HepG2 (cell line): ENCODE data around the gene DENND1C. TPM values are rescaled to one million over a fixed set of nuclear protein-coding genes. Genes with fewer than 3 reads are reported as not detected.

Source experiments
- ATAC-seq: fragments of 200-7000 bp; cut with Tn5 transposase; 3 replicates; pipeline ENCODE4 v1.9.1; 2020; ENCODE audit warnings: mild to moderate bottlenecking, moderate library complexity
- BruUV-seq: library from RNA; stranded (reverse); fragments of 400-500 nt; replicated peaks from 2 replicates; lab custom pipeline; 2021; lab: Mats Ljungman, UMichigan
- CTCF ChIA-PET: fragments of 300-600 bp; formaldehyde crosslinking; extraction: SDS; loops from one replicate; lab custom pipeline; 2021; ENCODE audit warnings: low total read pairs, inconsistent platforms, low intra/inter-chr PET ratio; lab: Yijun Ruan, JAX
- POLR2A ChIA-PET: fragments of 350-600 bp; sonication (Branson Sonifier 250); formaldehyde crosslinking; loops from one replicate; lab custom pipeline; 2020; ENCODE audit warnings: antibody characterized with exemption, inconsistent platforms; lab: Yijun Ruan, JAX
- DNase-seq: peaks from one replicate; pipeline ENCODE4 v3.0.0-alpha.2; 2015; ENCODE audit warnings: low spot score
- FAIRE-seq: peaks from 3 replicates; lab custom pipeline; 2011; peaks lifted over from hg19 to GRCh38; lab: Jason Lieb, UNC
- H2AFZ ChIP-seq: one replicate; pipeline ENCODE4 v1.6.1; 2011; ENCODE audit warnings: low read length, inconsistent platforms
- H3K27ac ChIP-seq: fragments of 300-600 bp; 3 replicates; pipeline ENCODE4 v1.8.0; 2011; ENCODE audit warnings: mixed run types, mild to moderate bottlenecking, mixed read lengths, low read length, inconsistent platforms; ENCODE audit not compliant: insufficient read depth; ENCODE audit errors: extremely low read length
- H3K27me3 ChIP-seq, 2 experiments: fragments of 200-600 bp in 1 of 2; 2 replicates in 1 of 2; 3 replicates in 1 of 2; pipeline versions ENCODE4 v1.6.0 to v1.8.0; 2011; ENCODE audit warnings: low read length in 2 of 2, mild to moderate bottlenecking in 2 of 2, moderate library complexity in 2 of 2, inconsistent platforms in 1 of 2; ENCODE audit not compliant: insufficient read depth in 2 of 2, control insufficient read depth in 1 of 2
- H3K36me3 ChIP-seq, 2 experiments: fragments of 200-600 bp in 1 of 2; replicated peaks in 1 of 2; 2 replicates in 1 of 2; 3 replicates in 1 of 2; pipeline versions ENCODE4 v1.5.1 to v1.8.0; 2011; ENCODE audit warnings: low read length in 2 of 2, inconsistent platforms in 1 of 2; ENCODE audit not compliant: insufficient read depth in 2 of 2, control insufficient read depth in 1 of 2
- H3K4me1 ChIP-seq: 2 replicates; pipeline ENCODE4 v1.5.1; 2012; ENCODE audit warnings: low read length, inconsistent platforms; ENCODE audit not compliant: insufficient read depth
- H3K4me2 ChIP-seq: 2 replicates; pipeline ENCODE4 v1.6.0; 2011; ENCODE audit warnings: low read depth, low read length, inconsistent platforms
- H3K4me3 ChIP-seq, 3 experiments: fragments of 200-600 bp in 1 of 3; sonication (generic), shearing (Covaris generic) in 1 of 3; replicated peaks in 1 of 3; 2 replicates each; pipeline ENCODE4 v1.5.1; 2011 to 2016; ENCODE audit warnings: low read length in 3 of 3, inconsistent platforms in 2 of 3, low read depth in 2 of 3, mild to moderate bottlenecking in 2 of 3, control low read depth in 1 of 3, mixed read lengths in 1 of 3; ENCODE audit not compliant: insufficient read depth in 1 of 3
- H3K79me2 ChIP-seq: one replicate; pipeline ENCODE4 v1.6.1; 2011; ENCODE audit warnings: low read length, inconsistent platforms; ENCODE audit not compliant: insufficient read depth
- H3K9ac ChIP-seq: 2 replicates; pipeline ENCODE4 v1.6.0; 2011; ENCODE audit warnings: mild to moderate bottlenecking, low read depth, low read length, inconsistent platforms; ENCODE audit not compliant: insufficient read depth
- H3K9me3 ChIP-seq: 2 replicates; pipeline ENCODE4 v1.5.1; 2012; ENCODE audit warnings: mild to moderate bottlenecking, low read length
- H4K20me1 ChIP-seq: 2 replicates; pipeline ENCODE4 v1.6.0; 2011; ENCODE audit warnings: inconsistent platforms, mild to moderate bottlenecking, low read length, moderate library complexity; ENCODE audit not compliant: insufficient read depth
- AGO1 ChIP-seq: fragments of 200-400 bp; formaldehyde crosslinking; IDR thresholded peaks from 2 replicates; pipeline ENCODE4 v1.6.1; 2017; ENCODE audit warnings: mild to moderate bottlenecking, low read depth, low read length, moderate library complexity; ENCODE audit not compliant: poor library complexity, severe bottlenecking
- AHDC1 ChIP-seq: sonication (generic); formaldehyde crosslinking; IDR thresholded peaks from 2 replicates; pipeline ENCODE4 v1.5.1; 2020; ENCODE audit warnings: mild to moderate bottlenecking, missing genetic modification reagents, borderline replicate concordance
- ZNF547 ChIP-seq: sonication (generic); formaldehyde crosslinking; IDR thresholded peaks from 2 replicates; pipeline ENCODE4 v1.5.1; 2020; ENCODE audit warnings: mild to moderate bottlenecking, missing genetic modification reagents
- ZNF552 ChIP-seq: sonication (generic); formaldehyde crosslinking; IDR thresholded peaks from 2 replicates; pipeline ENCODE4 v1.9.0; 2022; ENCODE audit warnings: missing genetic modification reagents, mild to moderate bottlenecking, borderline replicate concordance
- ZNF713 ChIP-seq: sonication (generic); formaldehyde crosslinking; IDR thresholded peaks from 2 replicates; pipeline ENCODE4 v1.4.0; 2020; ENCODE audit warnings: mild to moderate bottlenecking, missing genetic modification reagents
- WGBS: methylation state at CpG from one replicate; pipeline ENCODE4 v1.1.6; 2017; ENCODE audit warnings: low lambda C conversion rate; 5-methylcytosine and 5-hydroxymethylcytosine counted together
- in situ Hi-C: cut with HindIII; loops from 2 replicates; pipeline ENCODE4 v1.10.0; 2017; ENCODE audit warnings: low pct_unique_long_range_greater_than_20kb; ENCODE audit not compliant: extremely low pct_ligation_motif_present
- intact Hi-C: fragments of 100-400 bp; cut with micrococcal nuclease; formaldehyde crosslinking; loops from one replicate; pipeline ENCODE4 v1.10.0; 2022; ENCODE audit not compliant: unreplicated experiment
- polyA plus RNA-seq, 8 experiments: library from polyadenylated mRNA; depleted of rRNA in 3 of 8; stranded (reverse) in 7 of 8; unstranded in 1 of 8; fragments of >200 nt; fragmentation: Illumina TruSeq in 4 of 8; extraction: Trizol in 4 of 8; gene quantifications; 2 replicates each; pipeline versions ENCODE4 v1.2.1 to v1.2.3, GENCODE V29; 2011 to 2016; ENCODE audit warnings: low read depth in 4 of 8, missing spikeins in 1 of 8, mixed read lengths in 1 of 8; ENCODE audit not compliant: insufficient read depth in 1 of 8
- total RNA-seq, 5 experiments: library from RNA; depleted of rRNA; stranded (reverse); fragments of >200 nt; fragmentation: Illumina TruSeq; extraction: Trizol; gene quantifications; 2 replicates each; pipeline ENCODE4 v1.2.3, GENCODE V29; 2016; ENCODE audit warnings: low read depth in 1 of 5

Gene DENND1C
- total and polyA plus RNA-seq, 2 of the 13 experiments (the other 11 are each of a cell fraction or from before 2014, with no cell fraction given): 0.04 to 0.73 TPM

GRCh38 chr19:6495947-6496346, 14.4 kb upstream of the DENND1C start (continued):
- TF ChIP-seq AHDC1 (CRISPR knock-in tag) (no peak), AGO1 (no peak), ZNF547 (CRISPR knock-in tag) (no peak)

- intact Hi-C loops (no loop called here), in situ Hi-C loops (no loop called here)
- ChIA-PET CTCF (no interaction called here), POLR2A (no interaction called here)
- H3K4me2 ChIP-seq: no peak overlapping the region
- H3K9me3 ChIP-seq: no peaks in the 10 kb centered on the region
- no peak for TF ChIP-seq ZNF713 (CRISPR knock-in tag)
- no peak for TF ChIP-seq ZNF552 (CRISPR knock-in tag)
- no peaks in the 10 kb centered on the region for H3K79me2 ChIP-seq
- H4K20me1 ChIP-seq: no peaks in the 10 kb centered on the region
- 31% methylated on average over 8 of the region's 8 CpGs for WGBS
- H2AFZ ChIP-seq: no peak overlapping the region
- ATAC-seq (no peak), DNase-seq (no peak), FAIRE-seq (no peak)
- BruUV-seq: no TSS peak
- no peak overlapping the region for H3K27ac ChIP-seq
- H3K27me3 ChIP-seq: peaks cover 0 to 4% of the 10 kb centered on the region in 2 experiments; a peak in 2 of 5 replicates
- no peak overlapping the region for H3K9ac ChIP-seq
- no peak overlapping the region for H3K4me3 ChIP-seq
- no peaks in the 10 kb centered on the region for H3K36me3 ChIP-seq
- no peaks in the 10 kb centered on the region for H3K4me1 ChIP-seq
Observed at GRCh38 chr19:6494438-6495036, 12.9 kb upstream of the DENND1C start.
